Epidermal melanocyte (primary cell): ENCODE measurements around the gene MLEC.
"Not testable (repeated sequence)": the region's sequence is repeated elsewhere in the genome, so short reads cannot be mapped to it uniquely, and the experiment has no call there.

Experiments
- DNase-seq: peaks from one replicate; pipeline ENCODE4 v3.0.0; 2011; ENCODE audit warnings: low spot score; ENCODE audit not compliant: insufficient read length

Gene MLEC

DNA sequence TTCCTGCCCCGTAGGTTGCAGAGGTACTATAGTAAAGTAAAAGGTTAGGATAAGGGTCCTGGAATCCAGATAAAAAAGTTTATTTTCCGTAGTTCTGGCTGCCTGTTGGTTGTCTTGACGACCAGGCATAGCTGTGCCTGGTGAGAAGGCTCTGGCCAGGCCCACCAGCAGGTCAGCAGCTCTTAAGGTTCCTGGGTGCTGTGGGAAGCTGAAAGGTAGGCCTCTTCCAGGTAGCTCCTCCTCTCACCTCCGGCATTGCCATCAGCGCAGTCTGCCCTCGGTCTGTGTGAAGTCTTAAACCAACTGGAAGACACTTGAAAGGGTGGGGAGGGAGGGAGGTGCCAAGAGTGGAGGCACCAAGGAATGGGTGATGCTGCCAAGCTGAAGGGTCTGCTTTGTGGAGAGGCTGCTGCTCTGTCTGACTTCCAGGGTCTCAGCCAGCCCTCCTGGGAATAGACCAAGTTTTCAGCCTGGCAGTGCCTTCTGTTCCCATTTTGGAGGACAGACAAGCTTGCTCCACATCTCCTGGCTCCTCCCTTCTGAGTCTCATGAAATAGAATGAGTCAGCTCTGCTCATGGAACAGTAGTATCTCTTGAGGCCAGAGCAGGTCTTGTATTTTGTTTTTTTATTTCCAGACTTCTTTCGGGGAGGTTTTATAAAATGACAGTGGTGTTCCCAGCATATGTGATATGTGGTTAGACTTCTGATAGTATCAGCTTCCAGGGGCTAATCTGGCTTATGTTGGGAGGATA is 33.5 kb downstream of the MLEC start:
- DNase-seq: no peak

DNA sequence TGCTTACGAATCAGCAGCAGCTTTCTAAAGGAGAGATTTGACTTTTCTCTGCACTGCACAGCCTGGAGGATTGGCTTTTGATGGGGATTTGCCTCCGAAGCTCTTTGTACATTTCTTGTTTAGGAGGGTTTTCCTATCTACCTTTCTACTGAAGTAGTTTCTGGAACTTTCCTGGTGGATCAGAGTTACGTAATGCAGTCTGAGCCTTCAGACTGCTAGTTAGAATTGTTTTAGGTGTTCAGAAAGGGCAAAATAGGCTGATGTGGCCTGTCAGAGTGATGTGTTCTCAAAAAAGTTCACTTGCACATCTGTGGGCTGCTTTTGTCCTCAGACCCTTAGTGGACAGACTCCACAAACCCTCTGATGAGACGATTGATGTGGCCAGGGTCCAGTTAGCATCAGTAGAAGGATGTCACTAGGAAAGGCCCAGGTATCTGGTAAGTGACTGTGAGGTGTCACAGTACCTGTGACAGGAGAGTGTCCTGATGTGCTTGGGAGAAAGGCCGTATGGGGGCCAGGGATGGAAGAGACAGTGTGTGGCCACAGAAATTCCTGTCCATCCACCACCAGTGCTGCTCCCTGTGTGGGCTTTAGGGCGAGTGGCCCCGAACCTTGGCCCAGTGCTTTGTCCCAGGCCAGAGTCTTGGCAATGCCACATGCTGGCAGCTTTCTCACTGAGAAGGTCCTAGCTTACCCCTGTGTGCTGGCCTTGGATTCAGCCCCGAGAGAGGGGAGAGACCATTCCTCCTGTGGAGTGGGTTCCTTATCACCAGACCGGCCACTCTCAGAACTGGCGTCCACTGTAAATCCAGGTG is 34.2 kb downstream of the MLEC start:
- DNase-seq: no peak

DNA sequence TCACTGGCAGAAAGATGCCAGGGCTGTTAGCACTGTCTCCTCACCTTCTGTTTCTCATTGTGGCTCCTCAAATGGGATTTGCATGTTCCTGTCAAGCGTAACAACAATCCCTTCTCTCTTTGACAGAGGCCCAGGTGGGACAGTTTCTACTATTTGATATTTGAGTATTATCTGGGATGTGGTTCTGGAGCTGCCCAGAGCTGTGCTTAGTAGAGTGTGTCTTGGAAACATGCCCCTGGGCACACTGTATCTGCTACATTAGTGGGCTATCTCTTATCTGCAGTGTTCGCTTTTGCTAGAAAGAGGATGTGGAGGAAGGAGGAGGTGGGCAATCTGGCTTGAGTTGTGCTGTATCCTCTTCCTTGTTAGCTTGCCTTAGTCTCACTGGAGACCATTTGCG is 34.9 kb downstream of the MLEC start:
- no peak for DNase-seq

DNA sequence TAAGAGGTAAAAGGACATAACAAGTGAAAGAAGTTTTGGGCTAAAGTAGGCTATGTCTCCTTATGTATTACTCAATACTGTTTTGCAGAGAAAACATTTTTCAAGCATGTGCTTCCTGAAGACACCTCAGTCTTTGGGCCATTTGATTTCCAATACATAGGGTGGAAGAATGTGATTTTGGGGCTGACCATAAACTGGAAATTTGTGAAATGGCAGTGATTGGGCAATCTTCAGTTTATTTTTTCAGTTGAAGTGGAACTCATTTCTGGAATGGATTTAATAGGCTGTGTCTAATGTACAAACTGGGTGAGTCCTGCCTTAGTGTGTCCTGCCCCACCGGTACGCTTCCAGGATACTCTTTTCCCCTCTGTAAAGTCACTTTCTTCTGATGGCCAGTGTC is 35.8 kb downstream of the MLEC start:
- DNase-seq: no peak

DNA sequence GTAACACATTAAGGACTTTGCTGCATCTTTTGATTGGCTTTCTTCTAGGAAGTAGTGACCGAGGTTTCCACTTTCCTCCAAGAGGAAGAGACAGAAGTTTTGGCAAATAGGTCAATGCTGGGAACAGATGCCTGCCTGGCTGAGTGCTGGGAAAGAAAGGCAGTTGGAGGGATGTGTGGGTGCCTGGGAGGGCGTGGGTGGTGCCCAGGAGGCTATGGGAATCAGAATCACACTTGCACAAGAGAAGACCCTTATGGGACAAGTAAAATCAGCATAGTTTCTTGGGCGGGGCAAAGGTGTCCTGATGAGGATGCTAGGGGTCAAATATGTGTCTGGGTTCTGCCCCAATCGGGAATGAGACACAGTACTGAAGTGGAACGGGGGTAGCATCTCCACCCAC is 37.8 kb downstream of the MLEC start:
- no peak for DNase-seq

DNA sequence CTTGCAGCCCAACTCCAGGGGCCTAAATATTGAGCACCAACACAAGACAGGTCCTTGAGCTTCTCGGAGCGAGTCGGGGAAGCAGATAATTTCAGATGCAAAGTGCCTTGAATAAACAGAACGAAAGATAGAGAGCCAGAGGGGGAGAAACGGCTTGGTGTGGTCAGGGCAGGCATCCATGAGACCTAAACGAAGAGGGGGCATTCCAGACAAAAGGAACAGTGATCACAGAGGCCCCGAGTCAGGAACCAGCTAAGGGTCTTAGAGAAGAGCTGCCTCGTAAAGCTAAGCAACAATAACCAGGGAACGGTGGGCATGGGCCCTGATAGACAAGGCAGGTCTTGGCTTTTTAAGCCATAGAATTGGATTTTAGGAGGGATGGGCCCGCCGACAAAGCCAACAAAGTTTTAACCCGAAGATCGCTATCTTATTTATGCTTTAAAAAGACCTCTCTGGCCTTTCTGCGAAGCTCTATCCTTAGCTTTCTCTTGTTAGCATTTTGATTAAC is 38.3 kb downstream of the MLEC start:
- no peak for DNase-seq

DNA sequence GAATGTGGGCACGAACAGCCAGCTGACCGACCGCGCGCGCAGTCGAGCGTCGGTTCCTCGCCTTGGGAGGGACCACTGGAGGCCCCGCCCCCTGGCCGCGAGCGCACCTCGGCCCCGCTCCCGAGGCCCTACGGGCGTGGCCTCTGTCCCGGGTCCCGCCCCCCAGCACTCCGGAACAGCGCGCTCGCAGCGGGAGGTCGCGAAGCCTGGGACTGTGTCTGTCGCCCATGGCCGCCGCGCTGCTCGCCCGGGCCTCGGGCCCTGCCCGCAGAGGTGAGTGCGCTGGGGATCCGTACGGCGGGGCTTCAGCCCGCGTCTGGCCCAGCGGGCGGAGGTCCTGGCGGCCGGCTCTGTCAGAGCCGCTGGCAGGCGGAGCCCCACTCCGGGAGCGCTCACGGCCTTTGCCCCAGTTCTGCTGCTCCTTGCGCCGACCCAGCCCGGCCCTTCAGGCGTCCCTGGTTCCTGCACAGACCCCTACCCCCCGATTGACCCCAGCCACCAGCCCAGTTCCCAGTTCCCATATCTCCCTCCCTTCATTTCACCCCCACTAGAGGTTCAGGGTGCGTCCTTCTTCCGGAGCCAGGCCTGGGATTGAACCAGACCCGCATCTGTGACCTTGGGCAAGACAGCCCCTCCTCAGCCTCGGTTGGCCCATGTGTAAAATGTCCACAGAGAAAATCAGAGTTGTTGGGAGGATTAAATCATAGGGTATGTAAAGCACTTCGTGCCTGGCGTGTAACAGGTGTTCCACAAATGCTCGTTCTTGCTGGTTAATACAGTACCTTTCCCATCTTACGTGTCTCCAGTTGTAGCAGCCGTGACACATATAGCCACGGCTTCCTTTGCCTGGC is 38.9 kb downstream of the MLEC start, which contains the start of gene ACADS:
TSS of gene ACADS (plus strand) at position 168 of the 851 bp plus-strand sequence. CDS start at position 228, 60 bp downstream.
- DNase-seq: peak; percentile 98

DNA sequence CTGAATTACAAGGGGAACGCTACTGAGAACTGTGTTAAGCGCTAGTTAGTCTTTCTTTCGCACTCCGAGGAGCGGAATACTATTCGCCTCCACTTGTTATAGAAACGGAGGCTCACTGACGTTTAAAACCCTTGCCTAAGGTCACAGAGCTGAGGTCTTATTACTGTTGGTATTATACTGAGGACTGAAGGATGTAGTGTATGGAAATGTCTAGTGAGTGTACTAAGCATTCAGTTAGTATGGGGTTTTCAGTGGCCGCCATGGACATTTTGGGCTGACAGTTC is 39.5 kb downstream of the MLEC start:
- no peak for DNase-seq

DNA sequence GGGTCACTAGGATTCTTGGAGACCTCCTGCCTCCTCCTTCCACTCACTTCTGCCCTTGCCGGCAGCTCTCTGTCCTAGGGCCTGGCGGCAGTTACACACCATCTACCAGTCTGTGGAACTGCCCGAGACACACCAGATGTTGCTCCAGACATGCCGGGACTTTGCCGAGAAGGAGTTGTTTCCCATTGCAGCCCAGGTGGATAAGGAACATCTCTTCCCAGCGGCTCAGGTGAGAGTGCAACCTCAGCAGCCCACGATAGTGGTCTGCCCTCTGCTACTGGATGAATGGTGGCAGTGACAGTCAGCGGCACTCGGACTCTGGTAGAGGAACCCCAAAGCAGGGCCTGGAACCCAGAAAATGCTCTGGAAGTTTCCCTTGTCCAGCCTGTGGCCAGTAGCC is 40.0 kb downstream of the MLEC start:
- DNase-seq: no peak

DNA sequence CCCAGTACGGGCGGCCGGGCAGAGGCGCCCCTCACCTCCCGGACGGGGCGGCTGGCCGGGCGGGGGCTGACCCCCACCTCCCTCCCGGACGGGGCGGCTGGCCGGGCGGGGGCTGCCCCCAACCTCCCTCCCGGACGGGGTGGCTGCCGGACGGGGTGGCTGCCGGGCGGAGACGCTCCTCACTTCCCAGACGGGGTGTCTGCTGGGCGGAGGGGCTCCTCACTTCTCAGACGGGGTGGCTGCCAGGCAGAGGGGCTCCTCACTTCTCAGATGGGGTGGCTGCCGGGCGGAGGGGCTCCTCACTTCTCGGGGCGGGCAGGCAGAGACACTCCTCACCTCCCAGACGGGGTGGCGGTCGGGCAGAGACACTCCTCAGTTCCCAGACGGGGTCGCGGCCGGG is 45.2 kb downstream of the MLEC start:
- DNase-seq: not testable (repeated sequence)

DNA sequence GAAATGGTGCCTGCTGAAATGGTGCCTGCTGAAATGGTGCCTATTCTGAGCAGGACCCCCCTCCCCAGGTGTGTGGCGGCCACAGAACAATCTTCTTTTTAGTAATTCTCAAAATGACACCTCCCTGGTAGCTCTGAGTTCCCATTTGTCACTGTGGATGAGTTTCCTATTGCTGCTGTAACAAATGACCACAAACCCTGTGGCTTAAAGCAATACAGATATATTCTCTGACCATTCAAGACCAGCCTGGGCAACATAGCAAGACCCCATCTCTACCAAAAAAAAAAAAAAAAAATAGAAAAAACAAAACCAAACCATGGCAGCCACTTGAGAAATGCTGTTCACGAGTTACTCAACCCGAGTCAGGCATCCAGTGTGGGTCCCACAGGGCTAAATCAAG is 46.6 kb downstream of the MLEC start:
- no peak for DNase-seq

DNA sequence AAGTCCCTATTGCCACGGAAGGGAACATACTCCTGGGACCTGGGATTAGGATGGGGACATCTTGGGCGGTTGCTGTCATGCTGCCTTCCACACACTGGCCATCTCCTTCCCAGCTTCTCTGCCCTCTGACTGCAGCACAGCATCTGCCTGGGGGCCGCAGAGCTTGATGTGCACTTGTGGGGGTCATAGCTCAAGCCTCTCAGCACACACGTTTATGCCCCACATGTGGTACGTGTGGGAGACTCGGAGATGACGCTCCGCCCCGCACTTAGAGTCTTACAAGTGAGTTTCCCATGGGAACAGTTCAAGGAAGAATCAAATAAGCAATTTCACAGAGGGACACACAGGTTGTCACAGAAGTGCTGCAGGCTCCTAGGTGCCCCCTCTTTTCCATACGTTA is 47.3 kb downstream of the MLEC start:
- no peak for DNase-seq

DNA sequence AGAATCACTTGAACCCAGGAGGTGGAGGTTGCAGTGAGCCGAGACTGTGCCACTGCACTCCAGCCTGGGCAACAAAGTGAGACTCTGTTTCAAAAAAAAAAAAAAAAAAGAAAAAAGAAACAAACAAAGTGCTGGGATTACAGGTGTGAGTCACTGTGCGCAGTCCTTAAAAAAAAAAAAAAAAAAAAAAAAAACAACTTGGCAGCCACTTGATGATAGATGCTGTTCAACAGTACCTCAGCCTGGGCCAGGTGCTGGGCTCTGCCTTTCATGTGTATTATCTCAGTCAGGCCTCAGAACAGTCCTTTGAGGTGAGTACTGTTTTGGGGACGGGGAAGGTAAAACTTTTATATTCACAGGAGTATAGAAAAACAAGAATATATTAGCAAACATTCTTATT is 48.2 kb downstream of the MLEC start:
- DNase-seq: no peak

DNA sequence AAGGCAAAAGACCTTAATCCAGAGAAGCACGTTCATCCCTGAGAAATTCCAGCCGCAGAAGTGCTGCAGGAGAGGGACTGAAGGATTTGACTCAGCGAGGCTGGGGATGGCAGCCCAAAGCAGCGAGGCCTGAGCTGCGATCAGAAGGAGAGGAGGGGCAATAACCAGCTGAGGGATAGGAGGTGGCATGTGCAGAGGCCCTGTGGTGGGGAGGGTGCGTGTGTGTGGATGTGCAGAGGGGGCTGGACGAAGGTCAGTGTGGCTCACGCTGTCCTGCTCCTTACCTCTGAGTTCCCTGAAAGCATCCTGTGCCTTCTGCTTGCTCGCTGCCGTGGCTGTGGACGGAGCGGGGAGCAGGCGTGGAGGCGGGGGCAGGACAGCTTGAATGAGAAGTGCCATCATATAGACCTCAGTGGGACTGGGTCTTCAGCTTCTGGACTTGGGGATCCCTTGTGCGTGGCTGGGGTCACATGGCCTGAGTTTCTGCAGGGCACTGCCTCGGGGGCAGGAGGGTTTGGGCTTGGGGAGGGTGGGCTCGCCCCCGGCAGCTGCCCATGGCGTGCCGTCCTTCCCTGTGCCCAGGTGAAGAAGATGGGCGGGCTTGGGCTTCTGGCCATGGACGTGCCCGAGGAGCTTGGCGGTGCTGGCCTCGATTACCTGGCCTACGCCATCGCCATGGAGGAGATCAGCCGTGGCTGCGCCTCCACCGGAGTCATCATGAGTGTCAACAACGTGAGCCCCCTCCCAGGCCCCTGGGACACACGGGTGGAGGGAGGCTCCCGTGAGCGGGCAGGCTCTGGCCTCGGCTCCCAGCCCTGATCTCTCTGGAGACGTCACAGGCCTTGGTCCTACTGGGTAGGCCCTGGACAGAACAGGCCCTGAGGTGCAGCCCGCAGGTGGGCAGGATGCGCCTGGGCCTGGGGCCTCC is 49.7 kb downstream of the MLEC start:
- no peak for DNase-seq

DNA sequence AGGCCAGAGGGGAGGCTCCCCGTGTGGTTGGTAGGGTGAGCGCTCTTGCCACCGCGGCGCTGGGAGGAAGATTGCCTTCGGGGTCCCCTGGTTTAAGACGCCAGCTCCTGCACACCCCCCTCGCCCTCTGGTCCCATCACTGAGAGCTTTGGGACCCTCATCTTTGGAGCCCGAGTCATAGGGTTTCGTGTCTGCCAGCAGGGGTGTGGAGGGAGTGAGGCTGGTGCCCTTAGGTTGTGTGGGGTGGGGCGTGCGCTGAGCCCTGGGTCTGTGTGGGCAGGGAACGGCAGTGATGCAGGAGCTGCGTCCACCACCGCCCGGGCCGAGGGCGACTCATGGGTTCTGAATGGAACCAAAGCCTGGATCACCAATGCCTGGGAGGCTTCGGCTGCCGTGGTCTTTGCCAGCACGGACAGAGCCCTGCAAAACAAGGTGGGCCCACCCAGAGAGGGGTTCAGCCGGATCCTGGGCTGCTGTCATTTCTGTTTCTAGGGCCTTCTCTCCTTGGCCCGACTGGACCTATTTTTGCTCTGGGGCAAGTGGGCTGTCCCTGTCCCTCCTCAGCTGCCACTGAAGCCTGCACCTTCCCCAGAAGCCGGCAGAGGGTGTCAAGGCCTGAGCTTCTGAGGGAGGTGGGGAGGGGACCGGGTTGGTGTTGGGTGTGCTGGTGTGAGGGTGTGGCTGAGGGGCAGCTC is 50.8 kb downstream of the MLEC start:
- DNase-seq: no peak

DNA sequence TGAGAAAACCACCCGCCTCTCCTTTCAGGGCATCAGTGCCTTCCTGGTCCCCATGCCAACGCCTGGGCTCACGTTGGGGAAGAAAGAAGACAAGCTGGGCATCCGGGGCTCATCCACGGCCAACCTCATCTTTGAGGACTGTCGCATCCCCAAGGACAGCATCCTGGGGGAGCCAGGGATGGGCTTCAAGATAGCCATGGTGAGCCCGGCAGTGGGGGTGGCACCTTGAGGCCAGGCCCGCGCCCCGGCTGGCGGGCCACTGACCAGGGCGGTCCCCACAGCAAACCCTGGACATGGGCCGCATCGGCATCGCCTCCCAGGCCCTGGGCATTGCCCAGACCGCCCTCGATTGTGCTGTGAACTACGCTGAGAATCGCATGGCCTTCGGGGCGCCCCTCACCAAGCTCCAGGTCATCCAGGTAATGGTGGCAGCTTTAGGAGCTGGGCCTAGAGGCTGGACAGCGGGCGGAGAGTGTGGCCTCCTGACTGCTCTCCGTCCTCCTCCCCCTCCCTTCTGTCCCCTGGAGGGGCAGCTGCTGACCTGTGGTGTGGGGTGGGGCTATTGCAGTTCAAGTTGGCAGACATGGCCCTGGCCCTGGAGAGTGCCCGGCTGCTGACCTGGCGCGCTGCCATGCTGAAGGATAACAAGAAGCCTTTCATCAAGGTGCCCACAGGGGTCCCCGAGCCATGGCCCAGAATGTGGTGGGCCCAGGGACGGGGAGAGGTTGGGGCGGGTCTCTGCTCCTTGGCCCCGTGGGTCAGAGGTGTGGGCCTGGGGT is 51.5 kb downstream of the MLEC start:
- no peak for DNase-seq

DNA sequence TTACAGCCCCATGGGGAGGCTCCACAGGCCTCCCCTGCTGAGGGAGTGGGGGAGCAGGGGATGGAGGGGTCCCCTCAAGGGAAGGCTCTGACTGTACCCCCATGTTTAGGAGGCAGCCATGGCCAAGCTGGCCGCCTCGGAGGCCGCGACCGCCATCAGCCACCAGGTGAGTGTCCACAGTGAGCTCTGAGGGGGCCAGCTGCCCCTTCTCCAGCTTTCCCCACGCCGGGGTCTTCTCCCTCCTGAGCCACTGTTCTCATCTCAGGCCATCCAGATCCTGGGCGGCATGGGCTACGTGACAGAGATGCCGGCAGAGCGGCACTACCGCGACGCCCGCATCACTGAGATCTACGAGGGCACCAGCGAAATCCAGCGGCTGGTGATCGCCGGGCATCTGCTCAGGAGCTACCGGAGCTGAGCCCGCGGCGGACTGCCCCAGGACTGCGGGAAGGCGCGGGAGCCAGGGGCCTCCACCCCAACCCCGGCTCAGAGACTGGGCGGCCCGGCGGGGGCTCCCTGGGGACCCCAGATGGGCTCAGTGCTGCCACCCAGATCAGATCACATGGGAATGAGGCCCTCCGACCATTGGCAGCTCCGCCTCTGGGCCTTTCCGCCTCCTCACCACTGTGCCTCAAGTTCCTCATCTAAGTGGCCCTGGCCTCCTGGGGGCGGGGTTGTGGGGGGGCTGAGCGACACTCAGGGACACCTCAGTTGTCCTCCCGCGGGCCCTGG is 52.2 kb downstream of the MLEC start:
- DNase-seq: no peak

DNA sequence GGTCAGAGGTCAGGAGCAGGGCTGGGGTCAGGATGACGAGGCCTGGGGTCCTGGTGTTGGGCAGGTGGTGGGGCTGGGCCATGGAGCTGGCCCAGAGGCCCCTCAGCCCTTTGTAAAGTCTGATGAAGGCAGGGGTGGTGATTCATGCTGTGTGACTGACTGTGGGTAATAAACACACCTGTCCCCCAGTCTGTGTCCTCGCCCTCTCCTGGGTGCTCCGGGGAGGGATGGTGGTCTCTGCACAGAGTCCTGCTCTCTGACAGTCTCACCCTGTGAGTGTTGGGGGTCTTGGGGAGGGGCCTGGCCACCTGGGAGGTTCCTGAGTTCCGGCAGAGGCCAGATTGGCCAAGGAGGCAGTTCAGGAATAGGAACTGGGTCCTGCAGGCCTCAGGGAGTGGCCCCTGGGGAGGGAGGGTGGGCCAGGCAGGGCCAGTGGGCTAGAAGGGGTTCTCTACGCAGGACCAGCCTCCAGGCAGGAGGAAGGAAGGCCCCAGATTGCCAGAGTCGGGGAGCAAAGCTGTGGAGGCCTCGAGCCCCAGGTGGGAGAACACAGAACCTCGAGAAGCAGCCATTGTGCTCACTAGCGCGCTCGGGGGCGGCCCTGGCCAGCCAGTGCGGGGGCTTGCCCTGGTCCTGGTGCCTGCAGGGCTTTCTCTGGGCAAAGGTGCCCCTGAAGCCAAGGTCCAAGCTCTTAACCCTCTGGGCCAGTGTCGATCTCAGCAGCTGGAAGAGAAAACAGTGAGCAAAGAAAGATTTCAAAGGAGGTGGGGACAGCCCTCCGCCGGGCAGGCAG is 53.1 kb downstream of the MLEC start:
- DNase-seq: no peak
